Cardiac muscle cell (in vitro differentiated cells and primary cell): ENCODE results near the gene STX3. TPM values are rescaled to one million over a fixed set of nuclear protein-coding genes. Genes with fewer than 3 reads are reported as not detected.

Source experiments
- DNase-seq, 2 donors: peaks; one replicate each; pipeline versions ENCODE4 v3.0.0 to v3.0.0-alpha.2; 2010 to 2017; ENCODE audit warnings: low read depth in 1 of 2, low spot score in 1 of 2
- H3K27ac ChIP-seq: fragments of 200-600 bp; sonication (generic); 2 replicates; pipeline ENCODE4 v1.5.1; 2016
- H3K27me3 ChIP-seq: fragments of 200-600 bp; sonication (generic); 2 replicates; pipeline ENCODE4 v1.6.0; 2016; ENCODE audit warnings: control low read depth
- H3K36me3 ChIP-seq: fragments of 200-600 bp; sonication (generic); 2 replicates; pipeline ENCODE4 v1.5.1; 2016; ENCODE audit warnings: control low read depth
- H3K4me1 ChIP-seq: fragments of 200-600 bp; sonication (generic); 2 replicates; pipeline ENCODE4 v1.8.1; 2017; ENCODE audit warnings: low read depth, mild to moderate bottlenecking, mixed run types
- H3K4me3 ChIP-seq: fragments of 200-600 bp; sonication (generic); 2 replicates; pipeline ENCODE4 v1.5.1; 2016; ENCODE audit warnings: mild to moderate bottlenecking
- H3K9me3 ChIP-seq: fragments of 200-600 bp; sonication (generic); 2 replicates; pipeline ENCODE4 v1.5.1; 2017; ENCODE audit warnings: low read depth, mild to moderate bottlenecking, control low read depth
- CTCF ChIP-seq: IDR thresholded peaks from 2 replicates; pipeline ENCODE4 v1.5.1; 2012; ENCODE audit warnings: low read depth, mild to moderate bottlenecking, low read length
- polyA plus RNA-seq: library from polyadenylated mRNA; unstranded; fragments of >200 nt; fragmentation: Nextera tagmentation; extraction: Ambion mirVana; gene quantifications from 2 replicates; pipeline ENCODE4 v1.2.1, GENCODE V29; 2016
- total RNA-seq: library from RNA; depleted of rRNA; stranded (reverse); fragments of >200 nt; gene quantifications from 2 replicates; pipeline ENCODE4 v1.2.3, GENCODE V29; 2016

Gene STX3
- total and polyA plus RNA-seq, 2 experiments from 2014 or later = 21.7 to 32.5 TPM

- H3K27ac ChIP-seq = no peak overlapping the region
- no peak overlapping the region for H3K4me3 ChIP-seq
- no peaks in the 10 kb centered on the region for H3K9me3 ChIP-seq
- peaks cover 13% of the 10 kb centered on the region for H3K4me1 ChIP-seq
- no peak for TF ChIP-seq CTCF
- DNase-seq = peak in 1 of 2 donors; percentile 8
- H3K27me3 ChIP-seq = no peaks in the 10 kb centered on the region
- peaks cover 30% of the 10 kb centered on the region for H3K36me3 ChIP-seq
Measured at GRCh38 chr11:59791639-59792038, 36.5 kb downstream of the STX3 start.

- Histone ChIP-seq H3K27ac (no peak overlapping the region), H3K9me3 (no peaks in the 10 kb centered on the region), H3K4me1 (peaks cover 4% of the 10 kb centered on the region), H3K4me3 (no peak overlapping the region), H3K27me3 (no peaks in the 10 kb centered on the region), H3K36me3 (peaks cover 35% of the 10 kb centered on the region)
- TF ChIP-seq CTCF = no peak
- no peak for DNase-seq
Measured at GRCh38 chr11:59792507-59792906, 37.3 kb downstream of the STX3 start.

- H3K27me3 ChIP-seq = no peaks in the 10 kb centered on the region
- H3K4me1 ChIP-seq = no peaks in the 10 kb centered on the region
- TF ChIP-seq CTCF = no peak
- H3K36me3 ChIP-seq = peaks cover 39% of the 10 kb centered on the region
- H3K27ac ChIP-seq = no peak overlapping the region
- H3K9me3 ChIP-seq = no peaks in the 10 kb centered on the region
- no peak overlapping the region for H3K4me3 ChIP-seq
- DNase-seq = no peak
Measured at GRCh38 chr11:59794417-59794816, 39.2 kb downstream of the STX3 start.

- no peak overlapping the region for H3K27ac ChIP-seq
- H3K4me3 ChIP-seq = no peak overlapping the region
- H3K9me3 ChIP-seq = no peaks in the 10 kb centered on the region
- H3K27me3 ChIP-seq = no peaks in the 10 kb centered on the region
- no peak for TF ChIP-seq CTCF
- peaks cover 21% of the 10 kb centered on the region for H3K36me3 ChIP-seq
- H3K4me1 ChIP-seq = no peaks in the 10 kb centered on the region
- DNase-seq = no peak
Measured at GRCh38 chr11:59800390-59801025, 45.3 kb downstream of the STX3 start.

GRCh38 chr11:59801160-59801706, 46.1 kb downstream of the STX3 start:
- no peak overlapping the region for H3K27ac ChIP-seq
- no peak for TF ChIP-seq CTCF
- H3K9me3 ChIP-seq = no peaks in the 10 kb centered on the region
- no peak overlapping the region for H3K4me3 ChIP-seq
- peaks cover 24% of the 10 kb centered on the region for H3K36me3 ChIP-seq
- DNase-seq = no peak
- H3K27me3 ChIP-seq = no peaks in the 10 kb centered on the region
- H3K4me1 ChIP-seq = no peaks in the 10 kb centered on the region
